ENCODE measurements around the gene GOLGA8F.
"Not testable (repeated sequence)": the region's sequence is repeated elsewhere in the genome, so short reads cannot be mapped to it uniquely, and the experiment has no call there.

The GOLGA8F gene, protein sequence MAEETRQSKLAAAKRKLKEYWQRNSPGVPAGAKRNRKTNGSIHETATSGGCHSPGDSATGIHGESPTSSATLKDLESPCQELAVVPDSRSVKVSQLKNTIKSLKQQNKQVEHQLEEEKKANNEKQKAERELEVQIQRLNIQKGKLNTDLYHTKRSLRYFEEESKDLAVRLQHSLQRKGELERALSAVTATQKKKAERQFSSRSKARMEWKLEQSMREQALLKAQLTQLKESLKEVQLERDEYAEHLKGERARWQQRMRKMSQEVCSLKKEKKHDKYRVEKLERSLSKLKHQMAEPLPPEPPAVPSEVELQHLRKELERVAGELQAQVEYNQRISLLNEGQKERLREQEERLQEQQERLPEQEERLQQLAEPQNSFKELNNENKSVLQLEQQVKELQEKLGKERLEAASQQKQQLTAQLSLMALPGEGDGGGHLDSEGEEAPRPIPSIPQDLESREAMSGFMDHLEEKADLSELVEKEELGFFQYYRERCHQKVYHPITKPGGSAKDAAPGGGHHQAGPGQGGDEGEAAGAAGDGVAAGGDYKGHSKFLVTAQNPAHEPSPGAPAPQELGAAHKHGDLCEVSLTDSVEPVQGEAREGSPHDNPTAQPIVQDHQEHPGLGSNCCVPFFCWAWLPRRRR

GRCh38 chr15:28378364-28378763, at the start of gene GOLGA8F:
Gene GOLGA8F, plus strand, starts transcription at chr15:28378664. Its CDS starts 98 bp downstream, at chr15:28378762.
- DNase-seq (ENCODE audit: low spot score) = not testable (repeated sequence)

DNA sequence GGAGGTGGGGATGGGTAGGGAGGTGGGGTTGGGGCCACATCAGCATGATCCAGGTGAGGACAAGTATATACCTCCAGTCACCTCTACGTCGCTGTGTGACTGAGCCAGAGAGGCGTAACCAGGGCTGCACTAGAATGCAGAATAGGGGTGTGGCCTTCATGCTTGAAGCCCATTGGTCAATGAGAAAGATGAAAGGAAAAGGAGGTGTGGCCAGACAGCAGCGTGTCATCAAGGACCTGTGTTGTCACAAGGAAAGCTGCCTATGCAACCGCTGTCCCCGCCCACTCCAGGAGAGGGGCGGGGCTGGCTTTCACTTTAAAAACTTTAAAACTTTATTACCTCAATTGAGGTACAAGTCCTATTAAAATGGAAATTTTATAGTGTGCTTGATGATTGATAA, 20.5 kb upstream of the GOLGA8F start, which contains the start of gene GOLGA6L24:
Gene GOLGA6L24, minus strand, starts transcription at position 101 of the 400 bp plus-strand sequence. Its CDS starts 61 bp downstream, at position 40.
- not testable (repeated sequence) for DNase-seq (ENCODE audit: low spot score)

- DNase-seq (ENCODE audit: low spot score) = not testable (repeated sequence)
These were observed 13.0 kb upstream of the GOLGA8F start for GRCh38 chr15:28365502-28365901.

DNA sequence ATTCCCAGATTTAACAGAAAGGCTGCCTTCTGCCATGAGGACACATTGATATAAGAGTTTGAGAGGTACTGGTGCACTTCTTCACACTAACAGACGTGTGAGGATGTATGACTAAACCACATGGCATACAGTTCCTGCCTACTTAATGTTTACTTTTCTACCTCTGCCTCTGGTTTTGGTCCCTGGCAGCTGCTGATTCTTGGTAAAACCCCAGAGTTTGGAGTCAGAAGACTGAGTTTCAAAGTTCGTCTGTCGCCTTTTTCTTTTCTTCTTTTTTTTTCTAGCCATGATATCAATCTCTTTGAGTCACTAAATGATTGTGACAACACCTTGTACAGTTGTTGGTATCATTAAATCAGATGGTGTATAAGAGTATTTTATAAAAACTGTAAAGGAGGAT, 1.6 kb downstream of the GOLGA8F start:
- not testable (repeated sequence) for DNase-seq (ENCODE audit: low spot score)

- not testable (repeated sequence) for DNase-seq (ENCODE audit: low spot score)
These were observed 17.6 kb downstream of the GOLGA8F start for GRCh38 chr15:28396022-28396421.

- DNase-seq (ENCODE audit: low spot score) = not testable (repeated sequence)
These were observed 24.4 kb downstream of the GOLGA8F start for GRCh38 chr15:28402774-28403435.

DNA sequence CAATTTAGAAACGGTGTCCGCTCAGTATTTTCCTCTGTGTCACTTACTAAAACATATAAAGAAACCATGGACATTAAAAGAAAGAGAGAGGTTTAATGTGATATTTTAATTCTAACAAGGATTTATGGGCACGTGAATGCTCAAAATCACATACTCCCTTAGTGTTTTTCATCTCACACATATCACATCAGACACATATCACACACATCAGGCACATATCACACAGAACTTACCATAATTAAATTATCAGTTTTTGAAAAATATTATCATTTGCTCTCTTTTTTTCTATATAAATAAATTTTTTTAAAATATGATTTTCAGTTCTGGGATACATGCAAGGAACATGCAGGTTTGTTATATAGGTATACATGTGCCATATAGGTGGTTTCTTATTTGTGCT, 42.0 kb downstream of the GOLGA8F start:
- DNase-seq (ENCODE audit: low spot score) = not testable (repeated sequence)

DNA sequence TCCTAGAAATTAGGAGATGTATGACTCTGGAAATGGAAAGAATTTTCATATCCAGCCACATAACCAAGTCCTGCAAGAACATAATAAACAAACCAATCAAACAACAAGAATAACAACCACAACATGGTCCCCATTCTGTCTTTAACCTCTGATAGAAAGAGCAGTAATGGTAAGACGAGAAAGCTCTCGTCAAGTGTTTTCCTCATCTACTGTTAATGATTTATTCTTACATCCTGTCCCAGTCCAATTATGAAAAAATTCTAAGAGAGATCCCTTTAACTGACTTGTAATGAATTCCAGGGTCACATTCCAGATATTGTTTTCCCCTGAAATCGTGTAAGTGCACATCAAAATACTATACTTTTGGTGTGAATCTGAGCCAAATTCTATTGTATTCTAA, 57.1 kb downstream of the GOLGA8F start:
- not testable (repeated sequence) for DNase-seq (ENCODE audit: low spot score)

All from NAMALWA (cell line).